Glutamatergic neuron (in vitro differentiated cells): ENCODE data around the gene ARX. TPM values are rescaled to one million over a fixed set of nuclear protein-coding genes. Genes with fewer than 3 reads are reported as not detected.
A peak's percentile ranks its signal among the peaks of the same experiment; 100 is the strongest.

ENCODE experiments used
- DNase-seq: peaks from one replicate; pipeline ENCODE4 v3.0.0; 2022
- H3K27ac Mint-ChIP-seq: one replicate; pipeline ENCODE4 v1.8.0; 2020; ENCODE audit warnings: mild to moderate bottlenecking, mixed read lengths, inconsistent platforms; ENCODE audit not compliant: unreplicated experiment
- H3K27me3 Mint-ChIP-seq: one replicate; pipeline ENCODE4 v1.8.0; 2020; ENCODE audit warnings: mild to moderate bottlenecking, moderate library complexity, mixed read lengths, inconsistent platforms; ENCODE audit not compliant: unreplicated experiment
- H3K36me3 Mint-ChIP-seq: one replicate; pipeline ENCODE4 v1.8.0; 2020; ENCODE audit warnings: mild to moderate bottlenecking, mixed read lengths, inconsistent platforms; ENCODE audit not compliant: unreplicated experiment
- H3K4me1 Mint-ChIP-seq: one replicate; pipeline ENCODE4 v1.8.0; 2020; ENCODE audit warnings: mild to moderate bottlenecking, low read depth, mixed read lengths, inconsistent platforms; ENCODE audit not compliant: unreplicated experiment
- H3K4me3 Mint-ChIP-seq: one replicate; pipeline ENCODE4 v1.8.0; 2020; ENCODE audit warnings: mild to moderate bottlenecking, mixed read lengths, inconsistent platforms; ENCODE audit not compliant: unreplicated experiment
- H3K9me3 Mint-ChIP-seq: one replicate; pipeline ENCODE4 v1.8.0; 2020; ENCODE audit warnings: mild to moderate bottlenecking, moderate library complexity, mixed read lengths, inconsistent platforms; ENCODE audit not compliant: unreplicated experiment
- CTCF ChIP-seq: fragments of 200-600 bp; sonication (generic); IDR thresholded peaks from one replicate; pipeline ENCODE4 v1.5.0; 2021; ENCODE audit not compliant: partially characterized antibody, unreplicated experiment
- long read RNA-seq: library from polyadenylated mRNA; unstranded; transcript quantifications from one replicate; pipeline ENCODE4 v2.0.0, GENCODE V29; 2020; ENCODE audit not compliant: unreplicated experiment
- total RNA-seq: library from RNA; stranded (reverse); fragmentation: NEBNext Ultra II Directional; extraction: Animal tissue kit (Norgen Biotek cat#: 25700); gene quantifications from one replicate; pipeline ENCODE4 v1.2.1, GENCODE V29; 2021; ENCODE audit not compliant: unreplicated experiment

Gene ARX
- total RNA-seq, result 0.98 TPM
- long read RNA-seq, partial matches to known transcripts, result 1 of 1 reads
- long read RNA-seq, other reads (novel, unspliced or antisense), result 0 of 1 reads

- Mint-ChIP-seq H3K4me1 (peaks cover 5% of the 10 kb centered on the region), H3K27me3 (peaks cover 9% of the 10 kb centered on the region), H3K27ac (no peak within 1 kb of the TSS), H3K36me3 (no peaks in the 10 kb centered on the region), H3K9me3 (peaks cover 4% of the 10 kb centered on the region), H3K4me3 (peak within 1 kb of the TSS; percentile 49)
- TF ChIP-seq CTCF, result no peak
- DNase-seq, result peak; percentile 76
Observed at GRCh38 chrX:25015486-25016360, at the start of gene ARX. Gene ARX, minus strand, starts transcription at chrX:25015965. Its CDS starts 228 bp downstream, at chrX:25015737.

- Mint-ChIP-seq H3K27me3 (no peaks in the 10 kb centered on the region), H3K4me1 (no peaks in the 10 kb centered on the region)
- no peak for TF ChIP-seq CTCF
Observed at GRCh38 chrX:25059273-25059672, 43.5 kb upstream of the ARX start.

GRCh38 chrX:25052798-25053534, 37.2 kb upstream of the ARX start:
- H3K4me3 Mint-ChIP-seq, result no peak overlapping the region
- no peaks in the 10 kb centered on the region for H3K9me3 Mint-ChIP-seq
- H3K27me3 Mint-ChIP-seq, result no peaks in the 10 kb centered on the region
- DNase-seq, result no peak
- H3K27ac Mint-ChIP-seq, result no peak overlapping the region
- no peaks in the 10 kb centered on the region for H3K36me3 Mint-ChIP-seq
- no peaks in the 10 kb centered on the region for H3K4me1 Mint-ChIP-seq
- TF ChIP-seq CTCF, result no peak

More at GRCh38 chrX:25059273-25059672, 43.5 kb upstream of the ARX start:
- Mint-ChIP-seq H3K9me3 (no peaks in the 10 kb centered on the region), H3K4me3 (no peak overlapping the region), H3K27ac (no peak overlapping the region), H3K36me3 (no peaks in the 10 kb centered on the region)
- no peak for DNase-seq

- Mint-ChIP-seq H3K27me3 (no peaks in the 10 kb centered on the region), H3K9me3 (no peaks in the 10 kb centered on the region), H3K36me3 (no peaks in the 10 kb centered on the region), H3K4me1 (no peaks in the 10 kb centered on the region), H3K27ac (no peak overlapping the region), H3K4me3 (no peak overlapping the region)
- DNase-seq, result no peak
- TF ChIP-seq CTCF, result no peak
Observed at GRCh38 chrX:25049971-25050370, 34.2 kb upstream of the ARX start.

- H3K27ac Mint-ChIP-seq, result no peak overlapping the region
- H3K4me3 Mint-ChIP-seq, result no peak overlapping the region
- H3K4me1 Mint-ChIP-seq, result no peaks in the 10 kb centered on the region
- no peak for TF ChIP-seq CTCF
- H3K9me3 Mint-ChIP-seq, result no peaks in the 10 kb centered on the region
- DNase-seq, result no peak
- no peaks in the 10 kb centered on the region for H3K27me3 Mint-ChIP-seq
- H3K36me3 Mint-ChIP-seq, result no peaks in the 10 kb centered on the region
Observed at GRCh38 chrX:25049357-25049756, 33.6 kb upstream of the ARX start.
